CD4-positive, alpha-beta T cell treated with Interleukin-21 for 1 hour (primary cell): ENCODE measurements around the gene NEMF.
"Not testable (repeated sequence)": the region's sequence is repeated elsewhere in the genome, so short reads cannot be mapped to it uniquely, and the experiment has no call there.

ENCODE experiments used
- DNase-seq: peaks from one replicate; pipeline ENCODE4 v3.0.0-alpha.2; 2020

NEMF gene

DNA sequence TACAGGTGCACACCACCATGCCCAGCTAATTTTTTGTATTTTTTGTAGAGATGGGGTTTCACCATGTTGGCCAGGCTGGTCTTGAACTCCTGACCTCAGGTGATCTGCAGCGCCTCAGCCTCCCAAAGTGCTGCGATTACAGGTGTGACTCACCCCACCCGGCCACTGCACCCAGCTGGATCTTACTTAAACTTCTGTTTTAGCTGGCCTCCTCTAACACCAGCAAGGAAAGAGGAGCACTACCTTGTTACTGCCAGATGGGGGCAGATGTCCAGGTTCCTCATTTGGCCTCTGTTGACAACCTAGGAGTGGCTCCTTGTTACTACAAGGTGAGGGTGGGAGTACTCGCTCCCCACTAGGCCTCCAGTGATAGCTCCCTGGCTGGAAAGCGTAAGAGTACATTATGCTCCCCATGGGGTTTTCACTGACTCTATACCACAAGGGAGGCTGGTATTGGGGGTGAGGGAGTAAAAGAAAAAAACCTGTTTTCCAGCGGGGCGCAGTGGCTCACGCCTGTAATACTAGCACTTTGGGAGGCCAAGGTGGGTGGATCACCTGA, 27.1 kb upstream of the NEMF start:
- peak; percentile 81 for DNase-seq

- DNase-seq = no peak
Observed at GRCh38 chr14:49876563-49877127, 24.1 kb upstream of the NEMF start.

- DNase-seq = no peak
Observed at GRCh38 chr14:49875640-49876198, 23.1 kb upstream of the NEMF start.

DNA sequence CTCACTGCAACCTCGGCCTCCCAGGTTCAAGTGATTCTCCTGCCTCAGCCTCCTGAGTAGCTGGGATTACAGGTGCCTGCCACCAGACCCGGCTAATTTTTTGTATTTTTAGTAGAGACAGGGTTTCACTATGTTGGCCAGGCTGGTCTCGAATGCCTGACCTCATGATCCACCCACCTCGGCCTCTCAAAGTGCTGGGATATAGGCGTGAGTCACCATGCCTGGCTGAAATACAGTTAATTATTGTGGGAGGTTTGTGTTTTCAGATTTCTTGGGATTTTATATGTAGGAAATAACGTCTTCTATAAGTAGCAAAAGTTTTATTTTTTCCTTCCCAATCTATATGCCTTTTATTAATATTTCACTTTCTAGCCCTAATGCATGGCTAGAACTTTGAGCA, 21.0 kb upstream of the NEMF start:
- DNase-seq = not testable (repeated sequence)

DNA sequence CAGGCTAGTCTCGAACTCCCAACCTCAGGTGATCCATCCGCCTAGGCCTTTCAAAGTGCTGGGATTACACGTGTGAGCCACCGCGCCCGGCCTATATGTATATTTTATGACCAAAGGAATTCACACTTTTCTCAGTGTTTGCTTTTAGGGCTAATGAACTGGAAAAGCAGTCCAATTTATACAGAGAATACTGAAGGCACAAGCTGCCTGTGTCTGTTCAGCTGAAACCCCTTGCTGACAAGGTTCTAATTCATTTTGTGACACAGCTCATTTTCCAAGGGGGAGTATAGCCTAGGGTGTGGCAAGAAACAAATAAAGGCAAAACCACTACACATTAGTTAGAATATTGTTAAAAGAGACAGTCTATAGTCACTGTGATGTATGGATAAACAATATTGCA, 18.3 kb upstream of the NEMF start:
- no peak for DNase-seq

DNA sequence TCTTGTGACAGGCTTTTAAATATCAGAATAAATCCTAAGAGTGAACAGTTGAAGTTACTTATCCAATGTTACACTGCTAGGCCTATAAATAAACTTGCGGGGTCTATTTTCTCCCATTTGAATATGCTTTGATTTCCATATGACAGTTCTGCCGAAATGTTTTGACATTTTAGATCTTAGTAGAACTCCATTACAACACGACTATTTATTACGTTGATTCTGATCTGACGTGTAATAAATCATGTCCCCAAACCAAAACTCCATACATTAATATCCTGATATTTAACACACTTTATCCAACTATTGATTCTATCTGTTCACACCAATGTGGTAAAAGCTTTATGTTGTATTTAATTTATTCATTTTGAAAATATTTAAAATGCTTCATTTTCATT, 16.1 kb upstream of the NEMF start:
- DNase-seq = no peak

DNA sequence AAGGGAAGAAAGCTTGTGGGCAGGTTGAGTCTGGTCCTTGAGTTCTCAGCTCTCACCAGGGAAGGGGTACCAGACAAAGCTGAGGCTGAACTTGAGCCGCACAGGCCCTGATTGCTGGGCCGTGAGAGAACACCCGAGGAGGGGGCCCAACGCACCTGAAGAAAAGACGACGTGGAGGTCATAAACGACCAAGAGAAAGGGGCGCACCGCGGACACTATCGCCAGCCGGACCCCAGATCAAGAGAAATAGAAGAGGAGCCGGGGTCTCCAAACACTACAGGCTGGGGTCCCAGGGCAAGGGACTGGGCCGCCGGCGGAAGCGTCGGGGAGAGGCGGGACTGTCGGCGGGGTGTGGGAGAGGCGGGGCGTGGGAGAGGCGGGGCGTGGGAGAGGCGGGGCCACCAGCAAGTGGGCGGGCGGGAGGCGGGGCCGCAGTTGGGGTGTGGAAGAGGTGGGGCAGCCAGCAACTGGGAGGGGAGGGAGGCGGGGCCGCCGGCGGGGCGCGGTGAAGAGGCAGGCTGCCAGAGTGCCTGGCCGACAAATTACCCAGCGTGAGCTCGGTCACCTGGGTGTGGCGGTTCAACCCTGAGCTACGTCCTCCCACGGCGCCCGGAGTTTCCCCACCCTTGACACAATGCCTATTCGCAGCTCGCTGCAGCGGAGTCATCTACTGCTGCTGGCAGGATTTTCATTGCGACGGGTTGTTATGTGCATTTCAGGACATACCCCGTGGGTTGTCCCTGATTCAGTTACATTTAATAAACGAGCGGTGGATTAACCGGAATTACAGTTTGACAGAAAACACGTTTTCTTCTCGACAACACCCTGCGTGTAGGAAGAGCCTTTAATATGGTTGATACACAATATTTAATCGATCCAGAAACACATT, 15.5 kb upstream of the NEMF start:
- DNase-seq = peak; percentile 98

- DNase-seq = peak; percentile 81
Observed at GRCh38 chr14:49865431-49865859, 12.9 kb upstream of the NEMF start.

DNA sequence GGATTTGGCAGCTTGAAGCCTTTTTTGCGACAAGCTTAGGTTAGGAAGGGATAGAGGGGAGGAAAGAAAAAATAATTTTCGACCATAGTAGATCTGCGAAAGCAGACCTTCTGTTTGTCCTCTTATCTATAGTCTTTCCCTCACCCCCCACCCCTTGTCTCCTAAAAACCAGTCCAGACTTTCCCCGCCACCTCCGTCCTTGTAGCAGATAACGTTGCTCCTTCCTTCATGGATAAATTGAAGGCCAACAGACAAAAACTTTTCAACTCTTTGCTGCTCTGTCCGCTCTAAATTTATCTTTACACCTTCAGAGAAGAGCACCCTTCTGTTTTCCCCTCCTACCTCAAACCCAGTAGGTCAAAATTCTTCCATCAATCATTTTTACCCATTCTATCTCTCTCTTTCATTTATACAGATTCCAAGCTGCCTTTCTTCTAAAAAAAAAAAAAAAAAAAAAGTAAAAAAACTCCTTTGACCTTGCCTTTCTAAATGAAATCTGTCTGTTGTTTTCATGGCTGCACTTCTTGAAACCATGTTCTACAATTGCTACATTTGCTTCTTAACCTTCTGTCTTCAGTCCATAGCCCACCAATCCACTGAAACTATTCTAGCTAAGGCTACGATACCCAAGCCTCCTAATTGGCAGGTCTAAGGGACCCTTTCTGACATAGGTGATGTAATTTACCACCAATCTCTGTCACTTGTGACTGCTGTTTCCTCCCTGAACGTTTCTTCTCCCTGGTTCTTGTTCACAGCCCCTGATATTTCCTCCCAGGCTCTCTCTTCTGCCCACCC, 11.1 kb upstream of the NEMF start:
- peak; percentile 77 for DNase-seq

DNA sequence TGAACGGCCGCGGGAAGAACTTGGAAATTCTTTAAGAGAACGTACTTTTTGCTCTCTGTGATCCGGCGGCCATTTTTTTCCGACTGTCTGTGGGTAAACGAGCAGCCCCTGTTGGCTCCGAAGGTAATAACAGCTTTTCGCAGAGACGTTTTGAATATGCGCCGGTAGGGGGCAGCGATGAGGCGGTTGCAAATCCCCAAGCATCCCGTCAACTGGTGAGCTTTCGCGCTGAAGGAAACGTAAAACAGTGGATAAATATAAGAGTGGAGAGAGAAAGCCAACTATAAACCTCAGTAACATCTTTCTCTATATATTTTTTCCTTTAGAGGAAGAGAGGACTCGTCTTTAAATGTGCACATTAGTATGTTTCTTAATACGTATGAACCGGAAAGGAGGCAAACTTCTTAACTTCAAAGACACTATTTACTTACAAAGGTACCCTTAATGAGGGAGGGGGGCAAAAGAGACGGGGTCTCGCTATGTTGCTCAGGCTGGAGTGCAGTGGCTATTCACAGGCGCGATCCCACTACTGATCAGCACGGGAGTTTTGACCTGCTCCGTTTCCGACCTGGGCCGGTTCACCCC, 9.6 kb upstream of the NEMF start:
- peak; percentile 91 for DNase-seq

- peak; percentile 78 for DNase-seq
Observed at GRCh38 chr14:49861699-49862088, 9.1 kb upstream of the NEMF start.

DNA sequence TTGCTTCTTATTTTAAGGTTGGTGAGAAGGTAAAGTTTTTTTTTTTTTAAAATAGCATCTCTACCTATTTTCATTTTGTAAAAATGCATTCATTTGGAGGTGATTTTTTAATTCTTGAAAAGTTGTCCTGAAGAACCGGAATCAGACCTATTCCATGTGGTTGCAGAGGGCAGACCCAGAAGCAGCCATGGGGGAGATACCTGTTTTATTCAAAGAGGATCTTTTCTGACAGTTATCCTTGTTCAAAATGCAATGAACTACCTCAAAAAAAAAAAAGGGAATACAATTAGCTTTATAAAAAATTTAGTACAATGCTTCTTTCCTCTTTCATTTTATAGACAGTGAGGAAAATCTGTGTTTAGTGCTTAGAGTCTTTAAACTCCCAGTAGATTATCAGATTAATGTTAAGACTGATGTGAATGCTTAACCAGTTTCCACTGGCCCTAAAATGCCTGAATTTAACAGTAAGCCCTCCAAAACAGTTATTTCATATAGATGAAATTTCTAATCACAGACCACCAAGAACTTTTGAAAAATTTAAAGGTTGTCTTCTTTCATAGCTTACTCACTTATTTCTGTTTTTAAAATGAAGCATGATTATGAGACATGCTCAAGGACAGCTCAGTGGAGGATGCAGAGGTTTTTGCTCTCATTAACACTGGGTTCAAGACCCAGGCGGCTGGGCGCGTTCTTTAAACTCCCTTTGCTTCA, 8.6 kb upstream of the NEMF start:
- DNase-seq = no peak

GRCh38 chr14:49858383-49858782, 5.8 kb upstream of the NEMF start:
- no peak for DNase-seq

- no peak for DNase-seq
Observed at GRCh38 chr14:49857427-49858003, 4.9 kb upstream of the NEMF start.

- DNase-seq = peak; percentile 85
Observed at GRCh38 chr14:49853572-49854375, 1.2 kb upstream of the NEMF start.

- DNase-seq = no peak
Observed at GRCh38 chr14:49853158-49853477, 530 bp upstream of the NEMF start.

DNA sequence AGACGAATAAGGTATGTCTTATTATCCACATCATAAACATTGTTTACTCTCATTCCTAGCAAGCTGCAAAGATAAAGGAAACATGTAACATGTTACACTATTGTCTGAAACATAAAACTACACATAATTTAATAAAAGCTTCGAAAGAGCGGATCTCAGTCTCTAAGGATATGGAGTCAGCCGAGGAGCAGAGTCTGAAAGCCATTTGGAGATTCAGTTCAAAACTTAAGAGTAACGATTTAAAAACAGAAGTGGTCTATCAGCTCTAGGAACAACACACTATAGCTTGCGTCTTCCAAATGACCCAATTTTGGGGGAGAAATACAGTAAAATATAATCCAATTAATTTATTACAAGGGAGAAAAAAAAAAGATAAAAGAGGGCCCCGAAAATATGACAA, 775 bp downstream of the NEMF start:
- DNase-seq = no peak

GRCh38 chr14:49849213-49849847, 3.3 kb downstream of the NEMF start:
- DNase-seq = no peak

DNA sequence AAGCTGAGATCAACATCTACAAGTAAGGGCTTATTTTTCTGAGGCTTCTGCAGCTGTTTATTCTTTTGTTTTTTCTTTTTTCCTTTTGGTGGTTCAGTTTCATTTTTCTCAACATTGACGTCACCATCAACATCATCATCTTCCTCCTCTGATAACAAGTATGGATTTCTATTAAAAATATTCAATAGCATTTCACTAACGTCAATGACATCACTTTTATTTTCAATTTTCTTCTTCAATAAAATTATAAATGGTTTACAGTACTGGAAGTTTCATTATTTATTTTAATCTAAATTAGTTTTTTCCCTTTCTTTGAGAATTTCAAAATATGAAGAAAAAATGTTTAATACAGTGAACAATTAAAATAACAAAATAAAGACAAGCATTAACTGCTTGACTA, 23.9 kb downstream of the NEMF start:
- DNase-seq = no peak

- no peak for DNase-seq
Observed at GRCh38 chr14:49820176-49820575, 32.4 kb downstream of the NEMF start.
